Measurements from ENCODE around the gene SMYD3. TPM values are rescaled to one million over a fixed set of nuclear protein-coding genes. Genes with fewer than 3 reads are reported as not detected.

The SMYD3 gene
- total and polyA plus RNA-seq, 2 of the 4 experiments (the other 2 are of a cell fraction) = 26.5 to 37.6 TPM

GRCh38 chr1:246064891-246065290 is 442.2 kb downstream of the SMYD3 start:
- 0 out of 4 replicates have a peak, but pooled peaks cover 0 to 3% of the 10 kb centered on the region in 2 experiments for H3K79me1 ChIP-seq (ENCODE audit: low read depth in 1 of 2, low read length in 2 of 2)
- no peak overlapping the region for H4K5ac ChIP-seq (ENCODE audit: low read depth, low read length)
- no peaks in the 10 kb centered on the region for H4K20me1 ChIP-seq (ENCODE audit: insufficient read depth, low read length)
- intact Hi-C loops (cut with micrococcal nuclease) = no loop called here
- no peak overlapping the region for H2BK15ac ChIP-seq (ENCODE audit: low read depth, low read length)
- no peak overlapping the region for H3K27ac ChIP-seq (ENCODE audit: insufficient read depth, low read length)
- CTCF ChIA-PET = no interaction called here
- in situ Hi-C loops (cut with MboI; ENCODE audit: low sequenced_read_pairs) = no loop called here
- H2AFZ ChIP-seq (replicated peaks; ENCODE audit: low read length, poor library complexity) = no peak overlapping the region
- no peak overlapping the region for H3K4me3 ChIP-seq (ENCODE audit: insufficient read depth, low read depth, low read length)
- no peak overlapping the region for H2AK5ac ChIP-seq (ENCODE audit: low read depth, low read length)
- no peak overlapping the region for H4K91ac ChIP-seq (ENCODE audit: insufficient read depth, low read depth, low read length)
- no peak overlapping the region for H3K9ac ChIP-seq (ENCODE audit: low read depth, low read length)
- WGBS, 2 experiments (ENCODE audit: extremely low coverage in 2 of 2, insufficient read length in 1 of 2) = no CpG with 5 or more reads among the region's 3 CpGs
- H3K14ac ChIP-seq (replicated peaks; ENCODE audit: low read depth, low read length) = no peak overlapping the region
- H4K8ac ChIP-seq (ENCODE audit: low read depth in 2 of 2, low read length in 2 of 2) = no peak overlapping the region
- DNase-seq = no peak
- H3K4me2 ChIP-seq (ENCODE audit: low read depth, low read length) = no peak overlapping the region
- no peak for ATAC-seq (ENCODE audit: low read depth)
- H3K27me3 ChIP-seq (ENCODE audit: control insufficient read depth, insufficient read depth, low read length) = no peaks in the 10 kb centered on the region
- TF ChIP-seq USF2 (IDR thresholded peaks at IDR 0.05; ENCODE audit: low read depth, low read length) (no peak), RFX5 (IDR thresholded peaks at IDR 0.05; ENCODE audit: low read depth, low read length) (no peak), RCOR1 (IDR thresholded peaks at IDR 0.05; ENCODE audit: insufficient replicate concordance, low read length) (no peak), NFE2L2 (IDR thresholded peaks at IDR 0.05; ENCODE audit: low read depth, low read length) (no peak), MAFK (IDR thresholded peaks at IDR 0.05; ENCODE audit: low read depth, low read length) (no peak), CTCF (conservative IDR thresholded peaks at IDR 0.05; ENCODE audit: low read depth, low read length) (no peak)
- H3K23ac ChIP-seq (ENCODE audit: low read depth, low read length) = no peak overlapping the region
- H3K9me1 ChIP-seq (ENCODE audit: insufficient read depth, low read length) = no peaks in the 10 kb centered on the region
- H3K4ac ChIP-seq (ENCODE audit: low read depth, low read length) = no peak overlapping the region
- H3K36me3 ChIP-seq (ENCODE audit: control insufficient read depth, insufficient read depth, low read length) = no peaks in the 10 kb centered on the region
- no peaks in the 10 kb centered on the region for H3K9me3 ChIP-seq (ENCODE audit: control insufficient read depth, insufficient read depth, low read length)
- H2BK20ac ChIP-seq (ENCODE audit: low read depth, low read length) = no peak overlapping the region
- H2AK9ac ChIP-seq (replicated peaks; ENCODE audit: low read depth, low read length, poor library complexity) = no peak overlapping the region
- H3K18ac ChIP-seq (ENCODE audit: low read depth, low read length) = no peak overlapping the region
- POLR2A ChIA-PET (ENCODE audit: unreplicated experiment) = no interaction called here
- H2BK5ac ChIP-seq (ENCODE audit: low read depth, low read length, poor library complexity, severe bottlenecking) = no peak overlapping the region
- dilution Hi-C loops (cut with HindIII; ENCODE audit: low sequenced_read_pairs, unreplicated experiment) = no loop called here
- H3K4me1 ChIP-seq (ENCODE audit: control insufficient read depth, insufficient read depth, low read length) = peaks cover 6% of the 10 kb centered on the region
- no TSS peak for BruUV-seq (replicated peaks)
- H3K56ac ChIP-seq (ENCODE audit: extremely low read depth, insufficient read depth, low read length) = no peak overlapping the region
- H2BK120ac ChIP-seq (ENCODE audit: low read depth, low read length) = no peak overlapping the region
